Calu3 (cell line): ENCODE data around the gene GRIA4. TPM values are rescaled to one million over a fixed set of nuclear protein-coding genes. Genes with fewer than 3 reads are reported as not detected.

Source experiments
- BruUV-seq: library from RNA; stranded (reverse); fragments of 400-500 nt; replicated peaks from 2 replicates; lab custom pipeline; 2021; lab: Mats Ljungman, UMichigan
- CTCF ChIA-PET: fragments of 300-600 bp; sonication (Branson Sonifier 250); formaldehyde crosslinking; loops from one replicate; lab custom pipeline; 2022; ENCODE audit warnings: antibody characterized with exemption; lab: Charles Lee
- DNase-seq: peaks from one replicate; pipeline ENCODE4 v3.0.0; 2022
- H3K27ac Mint-ChIP-seq: one replicate; pipeline ENCODE4 v1.8.0; 2022; ENCODE audit warnings: mixed read lengths; ENCODE audit not compliant: unreplicated experiment
- H3K27me3 Mint-ChIP-seq: one replicate; pipeline ENCODE4 v1.8.0; 2022; ENCODE audit warnings: mixed read lengths; ENCODE audit not compliant: unreplicated experiment
- H3K36me3 Mint-ChIP-seq: one replicate; pipeline ENCODE4 v1.8.0; 2022; ENCODE audit warnings: mild to moderate bottlenecking, moderate library complexity, mixed read lengths; ENCODE audit not compliant: insufficient read depth, unreplicated experiment
- H3K4me1 Mint-ChIP-seq: one replicate; pipeline ENCODE4 v1.8.0; 2022; ENCODE audit warnings: mild to moderate bottlenecking, low read depth, mixed read lengths; ENCODE audit not compliant: unreplicated experiment
- H3K4me3 Mint-ChIP-seq: one replicate; pipeline ENCODE4 v1.8.0; 2022; ENCODE audit warnings: mild to moderate bottlenecking, low read depth, moderate library complexity, mixed read lengths; ENCODE audit not compliant: unreplicated experiment
- H3K9me3 Mint-ChIP-seq: one replicate; pipeline ENCODE4 v1.8.0; 2022; ENCODE audit warnings: low read depth, mixed read lengths; ENCODE audit not compliant: unreplicated experiment
- intact Hi-C: fragments of 100-400 bp; cut with micrococcal nuclease; formaldehyde crosslinking; loops from one replicate; pipeline ENCODE4 v1.10.0; 2022; ENCODE audit not compliant: unreplicated experiment
- total RNA-seq: library from RNA; stranded (reverse); gene quantifications from 2 replicates; pipeline ENCODE4 v1.2.3, GENCODE V29; 2022
- TF ChIP-seq, protein P1 (sequence below): fragments of 200-600 bp; IDR thresholded peaks from one replicate; pipeline ENCODE4 v1.8.0; 2022; ENCODE audit warnings: antibody characterized with exemption; ENCODE audit not compliant: unreplicated experiment

Gene GRIA4
- total RNA-seq, 1 experiment from 2014 or later = not detected

DNA sequence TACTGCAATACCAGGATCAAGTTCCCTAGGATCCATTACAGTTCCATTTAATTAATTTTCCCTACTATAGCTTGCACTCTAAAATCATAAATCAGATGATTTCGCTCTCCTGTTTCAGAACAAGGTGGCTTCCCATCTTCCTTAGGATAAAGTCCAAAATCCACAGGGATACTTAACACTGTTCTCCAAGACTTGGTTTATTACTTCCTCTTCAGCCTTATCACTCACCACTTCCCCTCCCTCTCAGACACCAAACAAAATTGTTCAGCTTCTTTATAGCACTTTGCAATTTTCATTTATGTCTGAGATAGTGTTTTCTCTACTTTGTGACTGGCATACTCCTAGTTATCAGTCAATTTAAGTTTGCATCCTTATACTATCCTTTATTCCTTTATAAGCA, 124.6 kb downstream of the GRIA4 start:
- no peaks in the 10 kb centered on the region for H3K27me3 Mint-ChIP-seq
- CTCF ChIA-PET = no interaction called here
- TF ChIP-seq, protein P1, sequence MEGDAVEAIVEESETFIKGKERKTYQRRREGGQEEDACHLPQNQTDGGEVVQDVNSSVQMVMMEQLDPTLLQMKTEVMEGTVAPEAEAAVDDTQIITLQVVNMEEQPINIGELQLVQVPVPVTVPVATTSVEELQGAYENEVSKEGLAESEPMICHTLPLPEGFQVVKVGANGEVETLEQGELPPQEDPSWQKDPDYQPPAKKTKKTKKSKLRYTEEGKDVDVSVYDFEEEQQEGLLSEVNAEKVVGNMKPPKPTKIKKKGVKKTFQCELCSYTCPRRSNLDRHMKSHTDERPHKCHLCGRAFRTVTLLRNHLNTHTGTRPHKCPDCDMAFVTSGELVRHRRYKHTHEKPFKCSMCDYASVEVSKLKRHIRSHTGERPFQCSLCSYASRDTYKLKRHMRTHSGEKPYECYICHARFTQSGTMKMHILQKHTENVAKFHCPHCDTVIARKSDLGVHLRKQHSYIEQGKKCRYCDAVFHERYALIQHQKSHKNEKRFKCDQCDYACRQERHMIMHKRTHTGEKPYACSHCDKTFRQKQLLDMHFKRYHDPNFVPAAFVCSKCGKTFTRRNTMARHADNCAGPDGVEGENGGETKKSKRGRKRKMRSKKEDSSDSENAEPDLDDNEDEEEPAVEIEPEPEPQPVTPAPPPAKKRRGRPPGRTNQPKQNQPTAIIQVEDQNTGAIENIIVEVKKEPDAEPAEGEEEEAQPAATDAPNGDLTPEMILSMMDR = no peak

DNA sequence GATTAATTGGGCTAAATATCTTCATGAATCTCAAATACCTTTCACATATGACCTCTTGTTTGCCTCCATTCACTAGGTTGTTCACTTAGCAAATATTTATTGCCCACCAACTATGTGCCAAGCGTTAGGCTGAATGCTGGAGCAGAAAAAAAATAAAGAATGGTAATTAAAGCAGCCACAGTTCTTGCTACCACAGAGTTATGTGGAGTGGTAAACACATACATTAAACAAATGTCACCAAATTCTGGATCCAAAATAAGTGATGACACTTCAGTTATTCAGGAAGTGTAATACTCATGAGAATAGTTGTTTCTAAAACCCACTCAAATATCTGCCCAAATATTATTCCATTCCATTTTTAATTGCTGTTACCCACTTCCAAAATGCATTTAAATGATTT, 128.4 kb downstream of the GRIA4 start:
- BruUV-seq = no TSS peak
- H3K4me1 Mint-ChIP-seq = no peaks in the 10 kb centered on the region
- no peak overlapping the region for H3K27ac Mint-ChIP-seq
- intact Hi-C loops = no loop called here
- H3K4me3 Mint-ChIP-seq = no peak overlapping the region
- no peaks in the 10 kb centered on the region for H3K27me3 Mint-ChIP-seq
- TF ChIP-seq, protein P1 = no peak
- H3K9me3 Mint-ChIP-seq = no peaks in the 10 kb centered on the region
- CTCF ChIA-PET = no interaction called here
- no peak for DNase-seq
- H3K36me3 Mint-ChIP-seq = no peaks in the 10 kb centered on the region

More for the DNA sequence above, 124.6 kb downstream of the GRIA4 start:
- no peak for DNase-seq
- Mint-ChIP-seq H3K27ac (no peak overlapping the region), H3K9me3 (no peaks in the 10 kb centered on the region), H3K4me3 (no peak overlapping the region), H3K4me1 (no peaks in the 10 kb centered on the region), H3K36me3 (no peaks in the 10 kb centered on the region)
- intact Hi-C loops = no loop called here
- BruUV-seq = no TSS peak

DNA sequence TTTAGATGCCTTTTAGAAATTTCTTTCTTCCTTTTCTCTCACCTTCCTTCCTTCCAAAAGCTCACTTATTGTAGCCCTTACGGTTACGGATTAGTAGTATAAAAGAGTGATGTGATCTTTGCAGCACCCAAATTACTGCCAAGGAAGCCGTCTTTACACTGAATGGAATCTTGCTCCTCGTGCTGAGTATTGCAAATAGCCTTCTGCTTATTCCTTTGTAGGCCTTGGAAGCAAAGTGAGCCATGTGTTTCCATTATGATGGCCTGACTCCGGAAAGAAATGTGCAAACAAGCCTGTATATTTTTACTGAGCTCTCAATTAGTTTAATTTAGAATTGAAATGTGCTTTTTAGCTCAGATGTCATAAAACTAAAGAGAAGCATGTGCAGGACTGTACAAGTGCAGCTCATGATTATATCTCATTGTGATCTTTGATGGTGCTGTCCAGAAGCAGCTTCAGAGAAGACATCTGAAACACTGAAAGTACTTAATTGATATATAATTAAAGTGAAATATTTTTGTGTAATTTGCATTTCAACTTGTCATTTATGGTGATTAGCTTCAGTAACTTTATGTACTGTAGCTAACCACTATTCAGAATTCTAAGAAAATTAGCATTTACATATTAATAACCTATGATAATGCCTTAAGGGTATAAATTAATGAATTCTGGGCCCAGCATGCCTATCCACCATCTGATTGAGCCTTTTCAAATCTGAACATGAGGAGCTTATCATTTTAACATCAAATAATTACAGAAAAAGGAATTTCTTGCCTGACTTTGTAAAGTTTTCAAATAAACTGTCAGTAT, 129.3 kb downstream of the GRIA4 start:
- CTCF ChIA-PET = no interaction called here
- no peak overlapping the region for H3K27ac Mint-ChIP-seq
- no peaks in the 10 kb centered on the region for H3K4me1 Mint-ChIP-seq
- no TSS peak for BruUV-seq
- no peak for DNase-seq
- H3K27me3 Mint-ChIP-seq = no peaks in the 10 kb centered on the region
- TF ChIP-seq, protein P1 = no peak
- no peak overlapping the region for H3K4me3 Mint-ChIP-seq
- intact Hi-C loops = no loop called here
- peaks cover 6% of the 10 kb centered on the region for H3K9me3 Mint-ChIP-seq
- H3K36me3 Mint-ChIP-seq = no peaks in the 10 kb centered on the region

DNA sequence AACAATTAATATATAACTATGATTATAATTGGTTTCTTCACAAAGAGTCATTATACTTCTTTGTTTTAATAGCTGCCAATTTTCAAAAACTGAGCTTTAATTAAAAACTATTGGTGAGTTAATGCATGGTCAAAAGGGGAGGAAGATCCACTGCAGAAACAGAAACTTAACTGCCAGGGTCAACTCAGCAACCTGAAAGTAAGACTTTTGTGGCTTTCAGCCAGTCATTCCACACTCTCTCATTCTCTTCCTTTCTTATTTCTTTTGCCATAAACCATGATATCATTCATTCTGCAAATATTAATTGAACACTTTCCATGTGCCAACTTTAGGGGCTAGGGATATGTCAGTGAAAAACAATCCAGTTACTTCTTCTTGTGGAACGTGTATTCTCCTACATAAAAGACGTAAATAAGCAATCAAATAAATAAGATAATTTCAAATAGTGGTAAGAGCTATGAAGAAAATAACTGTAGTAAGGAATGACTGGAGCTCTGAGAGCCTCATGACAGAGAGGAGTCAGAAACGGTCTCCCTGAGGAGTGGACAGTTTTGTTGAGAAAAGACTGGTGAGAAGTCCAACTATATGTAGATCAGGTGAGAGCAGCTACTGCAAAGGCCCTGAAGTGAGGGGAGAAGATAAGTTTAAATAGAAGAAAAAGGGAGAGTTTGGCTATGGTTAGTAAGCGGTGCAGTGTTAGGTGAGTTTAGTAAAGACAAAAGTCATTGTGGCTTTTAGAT, 130.5 kb downstream of the GRIA4 start:
- Mint-ChIP-seq H3K9me3 (peaks cover 6% of the 10 kb centered on the region), H3K4me3 (no peak overlapping the region), H3K27ac (no peak overlapping the region), H3K4me1 (no peaks in the 10 kb centered on the region), H3K27me3 (no peaks in the 10 kb centered on the region), H3K36me3 (no peaks in the 10 kb centered on the region)
- TF ChIP-seq, protein P1 = no peak
- no peak for DNase-seq
- CTCF ChIA-PET = no interaction called here
- no TSS peak for BruUV-seq
- intact Hi-C loops = no loop called here
